ENCODE results near the gene TMEM50B.

DNA sequence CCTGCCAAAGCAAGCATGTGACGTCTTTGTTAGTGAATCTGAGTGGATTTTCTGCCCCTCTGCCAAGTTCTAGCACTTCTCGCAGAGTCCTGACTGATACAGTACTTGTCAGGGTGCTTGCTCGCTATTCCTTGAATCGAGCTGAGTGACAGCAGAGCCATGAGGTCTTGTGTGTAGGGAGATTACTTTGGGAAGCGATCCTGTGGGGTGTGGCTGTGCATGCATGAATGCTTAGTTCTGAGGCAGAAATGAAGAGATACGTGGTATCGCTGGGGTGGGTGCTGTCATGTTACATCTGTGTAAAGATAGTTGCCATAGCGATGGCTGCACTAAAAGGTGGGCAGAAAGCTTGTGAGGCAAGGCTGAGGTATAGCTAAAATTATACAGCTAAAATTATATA is 31.1 kb upstream of the TMEM50B start:
- TF ChIP-seq CTCF (conservative IDR thresholded peaks at IDR 0.05), result no peak
- no peak for TF ChIP-seq ZFX (IDR thresholded peaks at IDR 0.05)
